A549 (cell line): Measurements from ENCODE around the gene LDLRAD4. TPM values are rescaled to one million over a fixed set of nuclear protein-coding genes. Genes with fewer than 3 reads are reported as not detected.
A peak's percentile ranks its signal among the peaks of the same experiment; 100 is the strongest.

Experiments
- ATAC-seq, 2 experiments: fragments of 200-7000 bp in 1 of 2; fragments of >200 bp in 1 of 2; cut with Nextera tagmentation in 1 of 2; cut with Tn5 transposase in 1 of 2; 3 replicates each; pipeline versions ENCODE4 v1.8.0 to v1.9.1; 2018 to 2020; ENCODE audit warnings: mild to moderate bottlenecking in 1 of 2, moderate library complexity in 1 of 2
- CTCF ChIA-PET: fragments of 300-600 bp; sonication (Branson Sonifier 250); formaldehyde crosslinking; extraction: SDS; loops from one replicate; lab custom pipeline; 2021; ENCODE audit warnings: antibody characterized with exemption, inconsistent platforms; lab: Yijun Ruan, JAX
- POLR2A ChIA-PET: fragments of 350-600 bp; formaldehyde crosslinking; extraction: SDS; loops from one replicate; lab custom pipeline; 2021; ENCODE audit warnings: antibody characterized with exemption, inconsistent platforms; lab: Yijun Ruan, JAX
- DNase-seq, 2 experiments: peaks; one replicate each; pipeline versions ENCODE4 v3.0.0 to v3.0.0-alpha.2; 2011 to 2016; ENCODE audit warnings: low read depth in 1 of 2, low spot score in 1 of 2
- FAIRE-seq: peaks from 2 replicates; lab custom pipeline; 2011; peaks lifted over from hg19 to GRCh38; lab: Jason Lieb, UNC
- H3K27ac ChIP-seq, 2 experiments: fragments of >200 bp; sonication (Bioruptor Twin); formaldehyde crosslinking; 3 replicates each; pipeline ENCODE4 v1.5.1; 2016 to 2017
- H3K4me1 ChIP-seq: fragments of >200 bp; sonication (Bioruptor Twin); formaldehyde crosslinking; 3 replicates; pipeline ENCODE4 v1.6.1; 2016
- H3K4me2 ChIP-seq: fragments of >200 bp; sonication (Bioruptor Twin); formaldehyde crosslinking; 3 replicates; pipeline ENCODE4 v1.6.1; 2016
- H3K4me3 ChIP-seq: fragments of >200 bp; sonication (Bioruptor Twin); formaldehyde crosslinking; 3 replicates; pipeline ENCODE4 v1.5.1; 2016
- H3K9me3 ChIP-seq: fragments of >200 bp; sonication (Bioruptor Twin); formaldehyde crosslinking; 3 replicates; pipeline ENCODE4 v1.6.1; 2016
- CBX2 ChIP-seq: fragments of 200-600 bp; sonication (generic); IDR thresholded peaks from 2 replicates; pipeline ENCODE4 v1.6.1; 2016; ENCODE audit warnings: low read depth, mild to moderate bottlenecking, borderline replicate concordance
- CBX8 ChIP-seq: fragments of 200-600 bp; sonication (generic); IDR thresholded peaks from 2 replicates; pipeline ENCODE4 v1.6.1; 2016
- CHD4 ChIP-seq: fragments of 200-600 bp; sonication (generic); IDR thresholded peaks from 2 replicates; pipeline ENCODE4 v1.6.1; 2016; ENCODE audit warnings: antibody characterized with exemption, mild to moderate bottlenecking, borderline replicate concordance
- HEYL ChIP-seq: fragments of 250-450 bp; sonication (Bioruptor Pico); IDR thresholded peaks from 2 replicates; pipeline ENCODE4 v1.8.0; 2021; ENCODE audit warnings: mild to moderate bottlenecking, moderate library complexity
- HOXB5 ChIP-seq: fragments of 250-450 bp; sonication (Bioruptor Pico); IDR thresholded peaks from 2 replicates; pipeline ENCODE4 v1.5.0; 2020; ENCODE audit warnings: mild to moderate bottlenecking, moderate library complexity
- KDM1A ChIP-seq: fragments of 200-600 bp; sonication (generic); IDR thresholded peaks from 2 replicates; pipeline ENCODE4 v1.6.1; 2016; ENCODE audit warnings: low read depth, mild to moderate bottlenecking
- MAFK ChIP-seq: fragments of 450-650 bp; IDR thresholded peaks from 2 replicates; pipeline ENCODE4 v1.6.1; 2014; ENCODE audit not compliant: partially characterized antibody
- MYC ChIP-seq: IDR thresholded peaks from 2 replicates; pipeline ENCODE4 v1.6.1; 2012; ENCODE audit warnings: mild to moderate bottlenecking, inconsistent platforms, low read length, improper control_type of control experiment, borderline replicate concordance
- POLR2AphosphoS2 ChIP-seq: conservative IDR thresholded peaks from 2 replicates; pipeline ENCODE4 v1.6.1; 2012; ENCODE audit warnings: low read length, improper control_type of control experiment, inconsistent platforms
- RNF2 ChIP-seq: fragments of 200-600 bp; sonication (generic); IDR thresholded peaks from 2 replicates; pipeline ENCODE4 v1.6.1; 2016; ENCODE audit warnings: low read depth, mild to moderate bottlenecking, antibody characterized with exemption, moderate library complexity, borderline replicate concordance
- SREBF2 ChIP-seq: fragments of 450-650 bp; IDR thresholded peaks from 2 replicates; pipeline ENCODE4 v1.6.1; 2014; ENCODE audit warnings: mild to moderate bottlenecking, moderate library complexity
- TFCP2L1 ChIP-seq: fragments of 250-450 bp; sonication (Bioruptor Pico); IDR thresholded peaks from 2 replicates; pipeline ENCODE4 v1.5.0; 2021; ENCODE audit warnings: mild to moderate bottlenecking
- ZNF302 ChIP-seq: fragments of 250-450 bp; sonication (Bioruptor Pico); IDR thresholded peaks from 2 replicates; pipeline ENCODE4 v1.9.0; 2021; ENCODE audit warnings: inconsistent platforms, mild to moderate bottlenecking, moderate library complexity
- WGBS: methylation state at CpG from one replicate; pipeline ENCODE4 v1.1.6; 2017; ENCODE audit errors: missing lambda C conversion rate; 5-methylcytosine and 5-hydroxymethylcytosine counted together
- polyA plus RNA-seq, 4 experiments: library from polyadenylated mRNA; depleted of rRNA in 3 of 4; stranded (reverse); fragments of >200 nt; fragmentation: RNase III in 1 of 4; extraction: RNeasy Plus Mini Kit Qiagen cat#74134 plus additional on column Dnase treatment in 1 of 4; gene quantifications; 2 replicates in 3 of 4; 3 replicates in 1 of 4; pipeline ENCODE4 v1.2.3, GENCODE V29; 2011 to 2017
- TF ChIP-seq, protein P1 (sequence below): fragments of 450-650 bp; IDR thresholded peaks from 2 replicates; pipeline ENCODE4 v1.6.1; 2014; ENCODE audit warnings: antibody characterized with exemption
- TF ChIP-seq, protein P2 (sequence below): fragments of >200 bp; sonication (Bioruptor Twin); formaldehyde crosslinking; IDR thresholded peaks from 3 replicates; pipeline ENCODE4 v1.6.1; 2016
- TF ChIP-seq, protein P3 (sequence below): IDR thresholded peaks from 2 replicates; pipeline ENCODE4 v1.6.1; 2012
- TF ChIP-seq, protein P4 (sequence below): IDR thresholded peaks from 2 replicates; pipeline ENCODE4 v1.6.1; 2012

The LDLRAD4 gene
- polyA plus RNA-seq, 2 of the 4 experiments (the other 2 are of a cell fraction), result 5.2 to 7.6 TPM

DNA sequence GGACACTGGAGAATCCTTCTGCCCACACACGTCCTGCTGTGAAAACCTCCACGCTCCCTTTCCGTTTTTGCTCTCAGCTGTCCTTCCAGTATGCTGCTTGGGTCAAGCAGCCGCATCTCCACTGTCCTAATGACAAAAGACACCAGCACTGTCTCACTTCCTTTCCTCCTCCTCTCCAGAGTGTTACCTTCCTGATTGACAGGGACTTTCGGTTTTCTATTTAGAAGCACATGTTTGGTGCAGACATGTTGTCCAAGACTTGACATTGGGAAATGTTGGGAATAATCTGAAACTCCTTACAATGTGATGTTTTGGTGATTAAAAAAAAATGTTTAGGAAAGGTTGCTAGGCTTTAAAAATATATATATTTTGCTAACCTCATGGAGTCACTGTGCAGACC is 281.2 kb downstream of the LDLRAD4 start (continued):
- no peak for TF ChIP-seq SREBF2
- no peak for TF ChIP-seq ZNF302 (CRISPR knock-in tag)
- TF ChIP-seq HEYL (CRISPR knock-in tag), result no peak
- no peak for TF ChIP-seq MYC

DNA sequence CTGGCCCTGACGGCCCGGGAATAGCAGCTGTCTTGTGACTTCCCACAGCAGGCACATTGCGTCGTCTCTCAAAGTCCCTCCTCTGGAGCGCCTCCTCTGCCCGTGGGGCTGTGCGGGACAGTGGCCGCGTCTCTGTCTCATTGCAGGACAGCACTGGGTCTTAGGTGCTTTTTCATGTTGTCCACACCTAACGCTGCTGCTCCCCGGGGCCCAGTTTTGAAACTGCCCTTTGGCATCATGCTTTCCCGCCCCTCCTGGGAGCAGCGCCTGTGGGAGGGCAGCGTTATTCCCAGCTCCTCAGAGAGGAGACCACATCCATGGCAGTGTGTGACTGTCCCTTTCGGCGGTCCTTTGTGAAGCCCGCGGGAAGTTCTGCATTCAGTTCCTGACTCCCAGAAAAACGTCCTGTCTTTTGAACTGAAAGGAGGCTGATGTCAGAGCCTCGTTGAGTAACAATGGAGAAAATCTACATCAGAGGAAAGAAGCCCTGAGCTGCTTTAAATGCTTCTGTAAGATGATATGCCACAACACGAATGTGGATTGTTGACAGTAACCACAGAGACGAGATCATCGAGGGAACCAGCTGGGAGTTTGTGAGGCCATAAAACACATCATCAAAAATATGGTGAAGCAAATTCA is 281.8 kb downstream of the LDLRAD4 start:
- peak in 1 of 2 experiments; percentile 73; a peak in 2 of 6 replicates for ATAC-seq

DNA sequence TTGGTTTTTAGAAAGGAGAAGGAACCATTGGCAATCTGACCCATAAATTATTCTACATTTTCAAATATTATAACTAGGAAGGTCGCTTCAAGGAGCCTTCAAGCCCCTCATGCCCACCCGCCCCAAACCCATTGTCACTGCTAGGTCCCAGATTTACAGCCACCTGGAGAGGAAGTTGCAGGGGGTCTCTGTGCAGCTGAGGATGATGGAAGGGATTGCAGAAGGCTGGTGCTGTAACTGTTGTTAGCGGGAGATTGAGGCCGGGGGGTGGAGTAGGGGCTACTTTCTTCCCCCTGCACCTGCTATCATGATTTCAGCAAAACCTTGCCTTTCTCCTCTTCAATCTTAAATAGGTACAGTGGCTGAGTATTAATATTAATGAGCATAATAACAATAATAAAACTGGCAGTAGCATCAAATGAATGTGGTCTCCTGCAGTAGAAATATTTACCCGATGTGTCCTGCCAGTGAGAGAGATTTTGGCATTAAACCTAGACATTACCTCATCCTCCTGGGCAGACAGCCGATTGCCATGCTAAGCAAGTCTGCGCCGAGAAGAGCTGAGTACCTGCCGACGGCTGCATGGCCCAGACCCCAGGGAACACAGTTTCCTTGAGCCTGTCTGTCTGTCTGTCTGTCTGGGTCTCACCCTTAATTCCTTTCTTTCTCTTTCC is 282.4 kb downstream of the LDLRAD4 start:
- FAIRE-seq (no peak), ATAC-seq (peak; percentile 67 to 89), DNase-seq (peak in 1 of 2 experiments; percentile 50)
- CTCF ChIA-PET, result interaction anchor here (1.2 kb wide), 1 partner anchor 29 kb away, joined by 3 read pairs; no protein-coding TSS in a partner anchor
- TF ChIP-seq POLR2AphosphoS2 (no peak), RNF2 (no peak)
- TF ChIP-seq, protein P1, sequence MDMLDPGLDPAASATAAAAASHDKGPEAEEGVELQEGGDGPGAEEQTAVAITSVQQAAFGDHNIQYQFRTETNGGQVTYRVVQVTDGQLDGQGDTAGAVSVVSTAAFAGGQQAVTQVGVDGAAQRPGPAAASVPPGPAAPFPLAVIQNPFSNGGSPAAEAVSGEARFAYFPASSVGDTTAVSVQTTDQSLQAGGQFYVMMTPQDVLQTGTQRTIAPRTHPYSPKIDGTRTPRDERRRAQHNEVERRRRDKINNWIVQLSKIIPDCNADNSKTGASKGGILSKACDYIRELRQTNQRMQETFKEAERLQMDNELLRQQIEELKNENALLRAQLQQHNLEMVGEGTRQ, result no peak
- 27% methylated on average over 10 of the region's 10 CpGs for WGBS
- Histone ChIP-seq H3K4me2 (peak overlapping the region; percentile 76), H3K9me3 (peaks cover 8% of the 10 kb centered on the region; the same call in 1 of the 3 replicates), H3K4me1 (peaks cover 26% of the 10 kb centered on the region), H3K27ac (peak overlapping the region; percentile 75 to 76), H3K4me3 (peak overlapping the region; percentile 28; the same call in 1 of the 3 replicates)
- POLR2A ChIA-PET, result interaction anchor here (0.7 kb wide), 1 partner anchor 60 kb away, joined by 3 read pairs; no protein-coding TSS in a partner anchor

More for the DNA sequence above, 281.8 kb downstream of the LDLRAD4 start:
- FAIRE-seq (no peak), DNase-seq (peak in 1 of 2 experiments; percentile 40)
- Histone ChIP-seq H3K27ac (peak overlapping the region; percentile 75 to 76), H3K4me1 (peaks cover 26% of the 10 kb centered on the region), H3K9me3 (peaks cover 8% of the 10 kb centered on the region; the same call in 1 of the 3 replicates), H3K4me2 (peak overlapping the region; percentile 76)
- TF ChIP-seq HOXB5 (CRISPR knock-in tag) (no peak), MAFK (no peak), POLR2AphosphoS2 (no peak), CBX2 (no peak), CBX8 (no peak)
- TF ChIP-seq, protein P2, sequence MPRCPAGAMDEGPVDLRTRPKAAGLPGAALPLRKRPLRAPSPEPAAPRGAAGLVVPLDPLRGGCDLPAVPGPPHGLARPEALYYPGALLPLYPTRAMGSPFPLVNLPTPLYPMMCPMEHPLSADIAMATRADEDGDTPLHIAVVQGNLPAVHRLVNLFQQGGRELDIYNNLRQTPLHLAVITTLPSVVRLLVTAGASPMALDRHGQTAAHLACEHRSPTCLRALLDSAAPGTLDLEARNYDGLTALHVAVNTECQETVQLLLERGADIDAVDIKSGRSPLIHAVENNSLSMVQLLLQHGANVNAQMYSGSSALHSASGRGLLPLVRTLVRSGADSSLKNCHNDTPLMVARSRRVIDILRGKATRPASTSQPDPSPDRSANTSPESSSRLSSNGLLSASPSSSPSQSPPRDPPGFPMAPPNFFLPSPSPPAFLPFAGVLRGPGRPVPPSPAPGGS, result no peak
- TF ChIP-seq, protein P3, sequence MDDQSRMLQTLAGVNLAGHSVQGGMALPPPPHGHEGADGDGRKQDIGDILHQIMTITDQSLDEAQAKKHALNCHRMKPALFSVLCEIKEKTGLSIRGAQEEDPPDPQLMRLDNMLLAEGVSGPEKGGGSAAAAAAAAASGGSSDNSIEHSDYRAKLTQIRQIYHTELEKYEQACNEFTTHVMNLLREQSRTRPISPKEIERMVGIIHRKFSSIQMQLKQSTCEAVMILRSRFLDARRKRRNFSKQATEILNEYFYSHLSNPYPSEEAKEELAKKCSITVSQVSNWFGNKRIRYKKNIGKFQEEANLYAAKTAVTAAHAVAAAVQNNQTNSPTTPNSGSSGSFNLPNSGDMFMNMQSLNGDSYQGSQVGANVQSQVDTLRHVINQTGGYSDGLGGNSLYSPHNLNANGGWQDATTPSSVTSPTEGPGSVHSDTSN, result no peak
- TF ChIP-seq, protein P4, sequence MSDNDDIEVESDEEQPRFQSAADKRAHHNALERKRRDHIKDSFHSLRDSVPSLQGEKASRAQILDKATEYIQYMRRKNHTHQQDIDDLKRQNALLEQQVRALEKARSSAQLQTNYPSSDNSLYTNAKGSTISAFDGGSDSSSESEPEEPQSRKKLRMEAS, result no peak
- TF ChIP-seq, all 56 proteins: peak for 0
- CTCF ChIA-PET, result interaction anchor here (1.2 kb wide), 1 partner anchor 30 kb away, joined by 3 read pairs; no protein-coding TSS in a partner anchor
- WGBS, result 71% methylated on average over 15 of the region's 23 CpGs
- POLR2A ChIA-PET, result no interaction called here
- H3K4me3 ChIP-seq, result no peak overlapping the region

DNA sequence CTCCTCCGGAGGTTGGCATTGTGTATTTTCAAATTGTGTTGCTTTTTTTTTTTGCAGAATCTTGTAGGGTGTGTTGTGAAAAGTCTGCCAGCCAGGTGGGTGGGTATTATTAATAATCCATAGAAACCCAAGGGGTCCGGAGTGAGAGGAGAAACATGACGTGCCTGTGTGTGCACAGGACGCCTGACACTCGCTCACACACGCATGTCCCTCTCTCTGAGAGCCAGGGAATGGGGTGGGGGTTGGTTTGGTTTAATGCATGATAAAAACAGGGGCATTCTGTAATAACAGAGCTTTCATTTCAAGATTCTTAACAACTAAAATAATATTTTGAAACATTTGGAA is 283.0 kb downstream of the LDLRAD4 start:
- CTCF ChIA-PET, result no interaction called here
- no peak for FAIRE-seq
- WGBS, result 36% methylated on average over 6 of the region's 6 CpGs
- POLR2A ChIA-PET, result interaction anchor here (0.7 kb wide), 1 partner anchor 60 kb away, joined by 3 read pairs; no protein-coding TSS in a partner anchor
- Histone ChIP-seq H3K27ac (peak overlapping the region; percentile 75 to 76), H3K4me2 (peak overlapping the region; percentile 76), H3K9me3 (peaks cover 8% of the 10 kb centered on the region; the same call in 1 of the 3 replicates), H3K4me1 (peaks cover 26% of the 10 kb centered on the region), H3K4me3 (peak overlapping the region; percentile 28; the same call in 1 of the 3 replicates)
- DNase-seq, result no peak
- ATAC-seq, result peak in 1 of 2 experiments; percentile 24; a peak in 1 of 6 replicates
- TF ChIP-seq TFCP2L1 (no peak), CHD4 (no peak), CBX2 (no peak), KDM1A (no peak)
- TF ChIP-seq, protein P2, result no peak
